Stimulated activated CD8-positive, alpha-beta memory T cell treated with anti-CD3 and anti-CD28 coated beads, Interleukin-7, amount 100 ng/mL, for 48 hours (primary cell): Measurements from ENCODE around the gene CCPG1.

Source experiments
- DNase-seq, 2 donors: peaks; one replicate each; pipeline ENCODE4 v3.0.0-alpha.2; 2020; ENCODE audit warnings: low read depth in 1 of 2; ENCODE audit errors: extremely low read depth in 1 of 2

Gene CCPG1

DNA sequence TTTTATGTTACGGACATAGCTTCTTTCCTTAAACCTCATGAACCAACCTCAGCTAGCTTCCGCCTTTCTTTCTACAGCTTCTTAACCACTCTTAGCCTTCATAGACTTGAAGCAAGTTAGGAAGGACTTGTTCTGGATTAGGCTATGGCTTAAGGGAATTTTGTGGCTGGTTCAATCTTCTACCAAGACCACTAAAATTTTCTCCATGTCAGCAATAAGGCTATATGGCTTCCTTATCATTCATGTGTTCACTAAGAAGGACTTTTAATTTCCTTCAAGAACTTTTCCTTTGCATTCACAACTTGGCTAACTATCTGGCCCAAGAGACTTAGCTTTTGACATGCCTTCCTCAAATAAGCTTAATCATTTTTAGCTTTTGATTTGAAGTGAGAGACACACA is 24.5 kb downstream of the CCPG1 start:
- DNase-seq, result no peak

DNA sequence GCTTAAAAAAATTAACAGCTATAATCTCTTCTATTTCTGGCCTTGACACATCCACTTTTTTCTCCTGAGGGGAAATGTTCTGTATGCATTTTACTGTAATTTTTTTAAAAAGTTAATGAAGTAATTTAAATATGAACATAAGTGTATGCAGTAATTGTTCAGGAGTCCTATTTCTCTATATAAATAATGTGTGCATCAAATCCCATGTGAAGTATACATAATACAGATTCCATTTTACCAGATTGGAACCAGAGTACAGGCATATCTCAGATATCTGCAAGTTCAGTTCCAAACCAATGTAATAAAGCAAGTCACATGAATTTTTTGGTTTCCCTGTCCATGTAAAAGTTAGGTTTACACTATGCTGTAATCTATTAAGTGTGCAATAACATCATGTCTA is 26.6 kb downstream of the CCPG1 start:
- DNase-seq, result no peak

GRCh38 chr15:55379095-55379494 is 29.1 kb downstream of the CCPG1 start:
- no peak for DNase-seq

GRCh38 chr15:55372701-55373440 is 35.3 kb downstream of the CCPG1 start:
- no peak for DNase-seq

DNA sequence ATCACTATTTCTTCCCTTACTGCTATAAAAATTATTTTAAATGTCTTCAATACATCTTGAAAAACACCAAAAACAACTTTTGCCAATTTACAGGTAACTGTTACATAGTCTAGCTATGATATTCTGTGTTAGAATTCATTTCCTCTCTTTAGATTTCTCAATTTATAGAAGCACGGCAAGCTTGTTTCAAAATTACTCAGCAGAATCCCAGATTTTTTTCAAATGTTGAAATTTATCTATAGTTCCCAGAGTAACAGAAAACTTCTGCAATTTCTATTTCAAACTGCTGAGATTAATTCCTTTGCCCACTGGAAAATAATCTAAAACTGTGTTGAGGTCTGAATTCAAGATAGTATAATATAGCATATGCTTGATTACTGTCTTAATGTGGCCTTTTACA is 41.2 kb downstream of the CCPG1 start:
- no peak for DNase-seq

GRCh38 chr15:55362641-55363040 is 45.5 kb downstream of the CCPG1 start:
- no peak for DNase-seq

DNA sequence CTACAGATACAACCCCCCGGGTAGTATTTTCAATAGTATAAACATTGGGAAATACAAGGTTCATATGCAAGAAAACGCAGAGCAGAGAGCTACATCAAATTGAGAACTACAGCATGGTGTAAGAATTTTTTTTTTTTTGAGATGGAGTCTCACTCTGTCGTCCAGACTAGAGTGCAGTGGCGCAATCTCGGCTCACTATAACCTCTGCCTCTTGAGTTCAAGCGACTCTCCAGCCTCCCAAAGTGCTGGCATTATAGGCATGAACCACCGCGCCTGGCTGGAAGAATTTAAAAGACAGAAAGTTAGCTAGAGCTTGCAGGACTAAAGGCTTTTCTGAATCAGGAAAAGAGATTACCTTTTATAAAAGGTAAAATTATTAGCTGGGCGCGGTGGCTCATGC is 47.1 kb downstream of the CCPG1 start:
- DNase-seq, result no peak

DNA sequence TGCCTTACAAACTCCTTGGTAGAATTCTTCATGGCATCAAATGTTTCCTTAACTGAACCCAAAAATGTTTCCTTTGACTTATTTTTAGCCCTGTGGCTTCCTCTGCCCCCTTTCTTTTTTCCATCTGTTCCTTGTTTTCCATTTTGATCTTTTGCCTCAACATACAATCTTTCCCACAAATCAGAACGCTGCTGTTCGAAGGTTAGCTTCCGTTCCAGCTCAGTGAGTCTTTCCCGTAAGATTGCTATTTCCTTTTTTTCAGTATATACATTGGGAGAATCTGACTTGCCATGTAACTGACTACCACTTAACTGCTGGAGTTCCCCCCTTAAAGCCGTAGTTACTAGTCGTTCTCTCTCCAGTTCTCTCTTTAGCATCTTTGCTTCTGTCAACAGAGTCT is 47.9 kb downstream of the CCPG1 start:
- DNase-seq, result no peak

GRCh38 chr15:55358471-55358870 is 49.7 kb downstream of the CCPG1 start:
- no peak for DNase-seq

DNA sequence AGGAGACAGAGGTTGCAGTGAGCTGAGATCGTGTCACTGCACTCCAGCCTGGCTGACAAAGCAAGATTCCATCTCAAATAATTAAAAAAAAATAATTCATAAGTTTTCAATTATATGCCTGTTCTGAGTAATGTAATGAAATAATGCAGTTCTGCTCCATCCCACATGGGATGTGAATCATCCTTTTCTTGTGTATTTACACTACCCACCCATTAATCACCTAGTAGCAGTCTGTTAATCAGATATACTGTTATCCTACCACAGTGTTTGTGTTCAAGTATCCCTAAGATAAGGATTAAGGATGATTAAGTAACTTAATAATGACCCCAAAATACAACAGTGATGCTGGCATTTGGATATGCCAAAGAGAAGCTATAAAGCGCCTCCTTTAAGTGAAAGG is 50.4 kb downstream of the CCPG1 start:
- DNase-seq, result no peak

- DNase-seq, result no peak
These were observed 51.1 kb downstream of the CCPG1 start for GRCh38 chr15:55356985-55357585.

GRCh38 chr15:55353025-55353424 is 55.1 kb downstream of the CCPG1 start:
- DNase-seq, result no peak

- no peak for DNase-seq
These were observed 58.9 kb downstream of the CCPG1 start for GRCh38 chr15:55349282-55349681.

- DNase-seq, result no peak
These were observed 59.8 kb downstream of the CCPG1 start for GRCh38 chr15:55348281-55348778.

- no peak for DNase-seq
These were observed 64.0 kb downstream of the CCPG1 start for GRCh38 chr15:55344206-55344605.

DNA sequence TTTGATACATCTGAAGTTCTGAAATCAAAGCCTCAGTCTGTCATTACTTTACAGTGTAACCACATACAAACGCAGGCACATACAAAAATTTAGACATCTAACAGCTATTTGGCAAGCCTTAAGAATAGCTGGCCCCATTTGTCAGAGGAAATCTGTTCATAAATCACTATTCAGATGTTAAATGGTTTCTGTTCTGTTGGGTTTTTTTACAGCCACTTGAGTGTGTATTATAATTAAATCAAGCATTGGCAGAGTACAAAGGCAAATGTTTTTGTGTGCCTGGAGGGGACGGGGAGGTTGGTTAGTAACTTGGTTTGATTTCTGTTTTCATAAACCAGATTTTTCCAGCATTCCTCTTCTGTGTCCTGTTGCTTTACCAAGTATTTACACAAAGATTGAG is 65.0 kb downstream of the CCPG1 start:
- DNase-seq, result no peak

DNA sequence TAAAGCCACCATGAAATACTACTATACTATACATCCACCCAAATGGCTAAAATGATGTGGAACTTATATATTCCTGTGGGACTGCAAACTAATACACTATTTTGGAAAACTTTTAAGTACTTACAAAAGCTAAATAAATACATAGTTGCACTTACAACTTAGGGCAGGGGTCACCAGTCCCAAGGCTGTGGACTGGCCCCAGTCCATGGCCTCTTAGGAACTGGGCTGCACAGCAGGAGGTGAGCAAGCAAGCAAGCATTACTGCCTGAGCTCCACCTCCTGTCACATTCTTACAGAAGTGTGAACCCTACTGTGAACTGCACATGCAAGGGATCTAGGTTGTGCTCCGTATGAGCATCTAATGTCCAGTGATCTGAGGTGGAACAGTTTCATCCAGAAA is 71.0 kb downstream of the CCPG1 start:
- DNase-seq, result no peak

GRCh38 chr15:55334997-55335396 is 73.2 kb downstream of the CCPG1 start:
- DNase-seq, result no peak

DNA sequence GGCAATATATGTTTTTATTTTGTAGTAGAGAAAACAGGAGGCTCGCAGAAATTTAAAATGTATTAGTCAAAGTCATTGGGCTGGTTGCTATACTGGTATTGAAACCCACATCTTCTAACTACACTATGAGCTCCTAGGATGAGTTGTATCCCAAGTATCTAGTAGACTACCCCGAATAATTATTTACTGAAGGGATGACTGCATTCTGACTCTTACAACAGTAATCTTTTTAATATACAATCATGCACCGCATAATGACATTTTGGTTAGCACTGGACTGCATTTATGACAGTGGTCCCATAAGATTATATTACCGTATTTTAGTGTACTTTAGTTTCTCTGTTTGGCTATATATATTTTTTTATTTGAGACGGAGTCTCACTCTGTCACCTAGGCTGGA is 73.8 kb downstream of the CCPG1 start:
- DNase-seq, result no peak

DNA sequence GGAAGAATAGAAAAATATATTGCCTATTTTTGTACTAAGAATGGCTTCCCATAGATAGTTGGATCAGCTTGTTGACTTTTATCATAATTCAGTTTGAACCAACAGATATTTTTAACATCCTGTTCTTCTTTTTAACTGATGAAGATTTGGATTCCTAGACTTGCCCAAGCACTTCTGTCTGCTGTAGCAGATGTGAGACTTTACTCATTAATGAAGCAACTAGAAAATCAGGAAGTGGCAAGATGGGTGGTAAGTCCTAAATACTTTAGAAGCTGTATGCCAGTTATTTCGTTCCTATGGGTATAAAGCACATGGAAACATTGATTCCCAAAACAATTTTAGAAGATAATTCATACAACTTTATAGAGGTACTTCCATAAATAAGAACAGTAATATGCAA is 80.8 kb downstream of the CCPG1 start:
- no peak for DNase-seq

GRCh38 chr15:55322467-55322866 is 85.7 kb downstream of the CCPG1 start:
- DNase-seq, result no peak

- DNase-seq, result no peak
These were observed 87.2 kb downstream of the CCPG1 start for GRCh38 chr15:55320963-55321362.

DNA sequence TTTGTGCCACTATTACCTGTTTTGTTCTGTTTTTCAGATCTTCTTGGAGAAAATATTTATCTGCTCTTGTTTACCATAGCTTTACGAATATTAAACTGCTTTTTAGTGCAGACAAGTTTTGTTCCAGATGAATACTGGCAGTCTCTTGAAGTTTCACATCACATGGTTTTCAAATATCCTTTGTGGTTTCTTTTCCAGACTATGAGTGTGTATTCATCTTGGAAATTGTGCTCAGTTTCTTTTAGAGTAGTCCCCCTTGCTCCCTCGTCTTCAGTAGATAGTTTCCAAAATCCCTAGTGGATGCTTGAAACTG is 88.0 kb downstream of the CCPG1 start:
- DNase-seq, result no peak
